GM21717 (cell line): ENCODE results near the gene TAF11L7.
"Not testable (repeated sequence)": the region's sequence is repeated elsewhere in the genome, so short reads cannot be mapped to it uniquely, and the experiment has no call there.

ENCODE experiments used
- ATAC-seq: cut with Tn5 transposase; IDR thresholded peaks from one replicate; pipeline ENCODE4 v1.9.1; 2021; ENCODE audit warnings: mild to moderate bottlenecking, moderate library complexity; ENCODE audit not compliant: unreplicated experiment

TAF11L7 gene

DNA sequence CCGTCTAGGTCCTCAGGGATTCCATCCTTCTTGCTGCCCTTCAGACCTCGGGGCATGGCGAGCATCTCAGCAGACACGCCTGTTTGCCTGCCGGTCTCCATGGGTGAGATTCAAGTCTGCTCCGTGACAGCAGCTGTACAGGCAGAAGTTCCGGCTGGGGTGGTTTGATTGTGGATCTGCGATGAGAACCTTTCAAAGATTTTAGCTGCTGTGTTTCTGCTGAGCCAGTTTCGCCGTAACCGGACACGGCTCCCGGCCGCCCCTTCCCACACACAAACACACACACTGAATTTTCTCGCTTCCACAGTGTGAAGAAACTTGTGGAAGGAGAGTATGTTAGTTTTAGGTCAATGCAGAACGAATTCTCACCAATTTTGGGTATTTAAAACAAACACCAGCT, at the start of gene TAF11L7:
Gene TAF11L7 (minus strand): TSS at position 101 of the 400 bp plus-strand sequence.
- ATAC-seq, result not testable (repeated sequence)

- ATAC-seq, result no peak
These were observed 48.6 kb upstream of the TAF11L7 start, which contains the start of gene TAF11L14 for GRCh38 chr5:17634160-17634559. Gene TAF11L14 (plus strand): TSS chr5:17634460.

DNA sequence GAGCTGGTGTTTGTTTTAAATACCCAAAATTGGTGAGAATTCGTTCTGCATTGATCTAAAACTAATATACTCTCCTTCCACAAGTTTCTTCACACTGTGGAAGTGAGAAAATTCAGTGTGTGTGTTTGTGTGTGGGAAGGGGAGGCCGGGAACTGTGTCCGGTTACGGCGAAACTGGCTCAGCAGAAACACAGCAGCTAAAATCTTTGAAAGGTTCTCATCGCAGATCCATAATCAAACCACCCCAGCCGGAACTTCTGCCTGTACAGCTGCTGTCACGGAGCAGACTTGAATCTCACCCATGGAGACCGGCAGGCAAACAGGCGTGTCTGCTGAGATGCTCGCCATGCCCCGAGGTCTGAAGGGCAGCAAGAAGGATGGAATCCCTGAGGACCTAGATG, 46.2 kb upstream of the TAF11L7 start, which contains the start of gene TAF11L13:
Gene TAF11L13 (plus strand): TSS at position 301 of the 400 bp plus-strand sequence.
- not testable (repeated sequence) for ATAC-seq

DNA sequence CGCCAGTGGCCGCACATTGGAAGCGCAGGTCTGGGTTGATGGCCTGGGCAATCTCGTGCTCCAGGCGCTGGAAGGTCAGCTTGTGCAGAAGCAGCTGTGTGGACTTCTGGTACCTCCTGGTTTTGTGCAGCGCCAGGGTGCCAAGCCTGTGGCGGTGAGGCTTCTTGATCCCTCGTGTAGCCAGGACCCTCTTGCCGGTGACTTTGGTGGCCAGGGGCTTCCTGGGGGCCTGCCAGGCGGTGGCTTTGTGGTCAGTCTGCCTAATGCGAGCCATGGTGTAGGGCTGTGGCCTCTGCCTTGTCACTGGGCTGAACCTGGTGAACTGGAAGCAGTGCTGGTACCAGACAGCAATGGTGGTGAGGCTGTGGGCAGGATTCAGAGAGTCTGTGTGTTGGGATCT, 40.1 kb upstream of the TAF11L7 start:
- ATAC-seq, result no peak

GRCh38 chr5:17620627-17621026, 35.1 kb upstream of the TAF11L7 start:
- ATAC-seq, result no peak

DNA sequence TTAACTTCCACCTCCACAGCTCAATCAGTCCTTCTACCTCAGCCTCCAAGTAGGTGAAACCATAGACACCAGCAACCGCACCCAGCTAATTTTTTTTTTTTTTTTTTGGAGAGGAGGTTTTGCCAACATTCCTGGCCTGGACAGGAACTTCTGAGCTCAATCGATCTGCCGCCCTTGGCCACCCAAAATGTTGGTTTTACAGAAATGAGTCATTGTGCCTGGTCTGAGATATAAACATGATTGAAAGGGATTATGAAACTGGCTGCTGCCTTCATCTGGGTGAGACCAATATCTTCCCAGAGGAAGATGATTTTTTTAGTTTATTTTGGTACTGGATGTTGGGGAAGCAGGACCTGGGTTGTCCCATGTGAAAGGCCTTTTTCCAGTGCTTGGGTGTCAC, 33.8 kb upstream of the TAF11L7 start:
- ATAC-seq, result no peak

- no peak for ATAC-seq
These were observed 29.5 kb upstream of the TAF11L7 start for GRCh38 chr5:17614872-17615605.

GRCh38 chr5:17610092-17610491, 24.5 kb upstream of the TAF11L7 start, which contains the start of gene TAF11L12:
Gene TAF11L12 (plus strand): TSS chr5:17610392.
- not testable (repeated sequence) for ATAC-seq

DNA sequence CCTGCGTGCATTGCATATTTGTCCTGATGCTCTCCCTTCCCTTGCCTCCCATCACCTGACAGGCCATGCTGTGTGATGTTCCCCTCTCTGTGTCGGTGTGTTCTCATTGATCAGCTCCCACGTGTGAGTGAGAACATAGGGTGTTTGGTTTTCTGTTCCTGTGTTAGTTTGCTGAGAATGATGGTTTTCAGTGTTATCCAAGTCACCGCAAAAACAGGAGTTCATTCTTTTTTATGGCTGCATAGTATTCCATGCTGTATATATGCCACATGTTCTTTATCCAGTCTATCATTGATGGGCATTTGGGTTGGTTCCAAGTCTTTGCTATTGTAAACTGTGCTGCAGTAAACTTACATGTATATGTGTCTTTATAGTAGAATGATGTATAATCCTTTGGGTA, 21.9 kb upstream of the TAF11L7 start:
- ATAC-seq, result not testable (repeated sequence)

DNA sequence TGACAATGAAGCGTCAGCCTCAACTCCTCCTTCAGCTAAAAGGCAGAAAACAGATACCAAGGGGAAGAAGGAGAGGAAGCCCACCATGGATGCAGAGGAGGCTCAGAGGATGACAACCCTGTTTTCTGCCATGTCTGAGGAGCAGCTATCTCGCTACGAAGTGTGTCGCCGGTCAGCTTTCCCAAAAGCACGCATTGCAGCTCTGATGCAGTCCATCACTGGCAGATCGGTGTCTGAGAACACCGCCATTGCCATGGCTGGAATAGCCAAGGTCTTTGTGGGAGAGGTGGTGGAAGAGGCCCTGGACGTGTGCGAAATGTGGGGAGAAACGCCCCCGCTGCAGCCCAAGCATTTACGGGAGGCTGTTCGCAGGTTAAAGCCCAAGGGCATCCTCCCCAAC, 19.4 kb upstream of the TAF11L7 start:
- no peak for ATAC-seq

GRCh38 chr5:17603880-17604279, 18.3 kb upstream of the TAF11L7 start, which contains the start of gene TAF11L11:
Gene TAF11L11 (plus strand): TSS chr5:17604183.
- not testable (repeated sequence) for ATAC-seq

DNA sequence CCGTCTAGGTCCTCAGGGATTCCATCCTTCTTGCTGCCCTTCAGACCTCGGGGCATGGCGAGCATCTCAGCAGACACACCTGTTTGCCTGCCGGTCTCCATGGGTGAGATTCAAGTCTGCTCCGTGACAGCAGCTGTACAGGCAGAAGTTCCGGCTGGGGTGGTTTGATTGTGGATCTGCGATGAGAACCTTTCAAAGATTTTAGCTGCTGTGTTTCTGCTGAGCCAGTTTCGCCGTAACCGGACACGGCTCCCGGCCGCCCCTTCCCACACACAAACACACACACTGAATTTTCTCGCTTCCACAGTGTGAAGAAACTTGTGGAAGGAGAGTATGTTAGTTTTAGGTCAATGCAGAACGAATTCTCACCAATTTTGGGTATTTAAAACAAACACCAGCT, 12.2 kb upstream of the TAF11L7 start, which contains the start of gene TAF11L10:
Gene TAF11L10 (minus strand): TSS at position 101 of the 400 bp plus-strand sequence.
- not testable (repeated sequence) for ATAC-seq

DNA sequence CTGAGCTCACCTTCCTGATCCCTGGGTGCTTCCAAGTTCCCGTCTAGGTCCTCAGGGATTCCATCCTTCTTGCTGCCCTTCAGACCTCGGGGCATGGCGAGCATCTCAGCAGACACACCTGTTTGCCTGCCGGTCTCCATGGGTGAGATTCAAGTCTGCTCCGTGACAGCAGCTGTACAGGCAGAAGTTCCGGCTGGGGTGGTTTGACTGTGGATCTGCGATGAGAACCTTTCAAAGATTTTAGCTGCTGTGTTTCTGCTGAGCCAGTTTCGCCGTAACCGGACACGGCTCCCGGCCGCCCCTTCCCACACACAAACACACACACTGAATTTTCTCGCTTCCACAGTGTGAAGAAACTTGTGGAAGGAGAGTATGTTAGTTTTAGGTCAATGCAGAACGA, 8.7 kb upstream of the TAF11L7 start, which contains the start of gene TAF11L9:
Gene TAF11L9 (minus strand): TSS at position 140 of the 400 bp plus-strand sequence.
- ATAC-seq, result not testable (repeated sequence)

GRCh38 chr5:17590860-17591259, 5.3 kb upstream of the TAF11L7 start, which contains the start of gene TAF11L8:
Gene TAF11L8 (minus strand): TSS chr5:17590960.
- not testable (repeated sequence) for ATAC-seq
